Breast epithelium (tissue), 4 donors: ENCODE data around the gene AEBP2. TPM values are rescaled to one million over a fixed set of nuclear protein-coding genes. Genes with fewer than 3 reads are reported as not detected.
A peak's percentile ranks its signal among the peaks of the same experiment; 100 is the strongest.
"Not testable (repeated sequence)": the region's sequence is repeated elsewhere in the genome, so short reads cannot be mapped to it uniquely, and the experiment has no call there.

ENCODE experiments used
- DNase-seq, 2 donors: peaks; one replicate each; pipeline ENCODE4 v3.0.0-alpha.2; 2019; ENCODE audit warnings: low spot score in 2 of 2
- H3K27ac ChIP-seq, 2 donors: fragments of 200-600 bp; sonication (generic) in 1 of 2; one replicate each; pipeline ENCODE4 v1.5.1; 2016 to 2019; ENCODE audit warnings: mild to moderate bottlenecking in 1 of 2
- H3K27me3 ChIP-seq, 2 donors: fragments of 200-600 bp; sonication (generic) in 1 of 2; one replicate each; pipeline versions ENCODE4 v1.5.1 to v1.6.0; 2017 to 2019; ENCODE audit warnings: control low read depth in 1 of 2, mild to moderate bottlenecking in 1 of 2
- H3K36me3 ChIP-seq: fragments of 200-600 bp; one replicate; pipeline ENCODE4 v1.5.1; 2019
- H3K4me1 ChIP-seq, 2 donors: fragments of 200-600 bp; sonication (generic); one replicate each; pipeline ENCODE4 v1.5.1; 2016 to 2019; ENCODE audit warnings: control low read depth in 1 of 2
- H3K4me3 ChIP-seq, 3 donors: fragments of 200-600 bp; sonication (generic); 1 replicate in 2 of 3; 2 replicates in 1 of 3; pipeline ENCODE4 v1.5.1; 2016 to 2019; ENCODE audit warnings: mild to moderate bottlenecking in 3 of 3, moderate library complexity in 2 of 3
- H3K9me3 ChIP-seq, 2 donors: fragments of 200-600 bp; sonication (generic) in 1 of 2; one replicate each; pipeline ENCODE4 v1.5.1; 2016 to 2019; ENCODE audit warnings: control low read depth in 1 of 2
- POLR2A ChIP-seq: fragments of 450-650 bp; IDR thresholded peaks from one replicate; pipeline ENCODE4 v1.6.1; 2016; ENCODE audit warnings: antibody characterized with exemption, mild to moderate bottlenecking, moderate library complexity
- POLR2AphosphoS5 ChIP-seq, 3 donors: sonication (generic); formaldehyde crosslinking; IDR thresholded peaks; one replicate each; pipeline ENCODE4 v1.6.1; 2017; ENCODE audit warnings: antibody characterized with exemption in 3 of 3
- intact Hi-C: fragments of 100-400 bp; cut with DNase I; formaldehyde crosslinking; loops from one replicate; pipeline ENCODE4 v1.15.1; 2023; ENCODE audit warnings: low total_unique reads
- total RNA-seq, 3 donors: library from RNA; depleted of rRNA; stranded (reverse); fragments of >200 nt; gene quantifications; one replicate each; pipeline ENCODE4 v1.1.0, GENCODE V29; 2016
- TF ChIP-seq, protein P1 (sequence below), 3 donors: fragments of 450-650 bp; IDR thresholded peaks; one replicate each; pipeline ENCODE4 v1.5.1; 2016 to 2017; ENCODE audit warnings: antibody characterized with exemption in 3 of 3, mild to moderate bottlenecking in 3 of 3, moderate library complexity in 3 of 3

The AEBP2 gene
- total RNA-seq, 3 donors from 2014 or later = 38.2 to 50.3 (median 42.0) TPM

- intact Hi-C loops = no loop called here
- no peaks in the 10 kb centered on the region for H3K4me1 ChIP-seq
- no peak for DNase-seq
- no peak overlapping the region for H3K4me3 ChIP-seq
- H3K27me3 ChIP-seq = no peaks in the 10 kb centered on the region
- peak in 1 of 3 donors; percentile 50 for TF ChIP-seq POLR2AphosphoS5 (IDR thresholded peaks at IDR 0.05)
- TF ChIP-seq POLR2A = no peak
- TF ChIP-seq, protein P1, sequence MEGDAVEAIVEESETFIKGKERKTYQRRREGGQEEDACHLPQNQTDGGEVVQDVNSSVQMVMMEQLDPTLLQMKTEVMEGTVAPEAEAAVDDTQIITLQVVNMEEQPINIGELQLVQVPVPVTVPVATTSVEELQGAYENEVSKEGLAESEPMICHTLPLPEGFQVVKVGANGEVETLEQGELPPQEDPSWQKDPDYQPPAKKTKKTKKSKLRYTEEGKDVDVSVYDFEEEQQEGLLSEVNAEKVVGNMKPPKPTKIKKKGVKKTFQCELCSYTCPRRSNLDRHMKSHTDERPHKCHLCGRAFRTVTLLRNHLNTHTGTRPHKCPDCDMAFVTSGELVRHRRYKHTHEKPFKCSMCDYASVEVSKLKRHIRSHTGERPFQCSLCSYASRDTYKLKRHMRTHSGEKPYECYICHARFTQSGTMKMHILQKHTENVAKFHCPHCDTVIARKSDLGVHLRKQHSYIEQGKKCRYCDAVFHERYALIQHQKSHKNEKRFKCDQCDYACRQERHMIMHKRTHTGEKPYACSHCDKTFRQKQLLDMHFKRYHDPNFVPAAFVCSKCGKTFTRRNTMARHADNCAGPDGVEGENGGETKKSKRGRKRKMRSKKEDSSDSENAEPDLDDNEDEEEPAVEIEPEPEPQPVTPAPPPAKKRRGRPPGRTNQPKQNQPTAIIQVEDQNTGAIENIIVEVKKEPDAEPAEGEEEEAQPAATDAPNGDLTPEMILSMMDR (IDR thresholded peaks at IDR 0.05) = no peak
- H3K27ac ChIP-seq = peak overlapping the region; percentile 65 to 80
- no peaks in the 10 kb centered on the region for H3K36me3 ChIP-seq
- H3K9me3 ChIP-seq = no peaks in the 10 kb centered on the region
Measured at GRCh38 chr12:19547271-19547671, 108.0 kb downstream of the AEBP2 start.

DNA sequence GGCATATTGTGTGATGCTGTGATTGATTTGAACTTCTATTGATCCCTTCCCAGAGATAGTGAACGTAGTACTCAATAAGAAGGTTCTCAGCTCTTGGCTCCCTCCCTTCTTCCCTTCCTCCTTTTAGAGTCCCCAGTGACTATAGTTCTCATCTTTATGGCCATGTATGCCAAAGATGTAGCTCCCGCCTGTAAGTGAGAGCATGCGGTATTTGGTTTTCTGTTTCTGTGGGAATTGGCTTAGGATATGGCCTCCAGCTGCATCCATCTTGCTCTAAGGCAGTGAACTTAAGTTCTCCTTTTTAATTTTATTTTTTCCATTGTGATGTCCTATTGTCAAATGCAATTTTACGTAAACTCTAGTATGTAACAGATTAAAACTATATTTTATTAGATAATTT, 109.5 kb downstream of the AEBP2 start:
- no peaks in the 10 kb centered on the region for H3K9me3 ChIP-seq
- no peak for TF ChIP-seq POLR2A
- TF ChIP-seq POLR2AphosphoS5 (IDR thresholded peaks at IDR 0.05) = no peak
- TF ChIP-seq, protein P1 (IDR thresholded peaks at IDR 0.05) = no peak
- H3K4me1 ChIP-seq = no peaks in the 10 kb centered on the region
- no peak for DNase-seq
- no peak overlapping the region for H3K4me3 ChIP-seq
- H3K36me3 ChIP-seq = no peaks in the 10 kb centered on the region
- no peak overlapping the region for H3K27ac ChIP-seq
- intact Hi-C loops = no loop called here
- no peaks in the 10 kb centered on the region for H3K27me3 ChIP-seq

GRCh38 chr12:19550626-19551025, 111.3 kb downstream of the AEBP2 start:
- intact Hi-C loops = no loop called here
- no peak for TF ChIP-seq POLR2A
- TF ChIP-seq, protein P1 (IDR thresholded peaks at IDR 0.05) = no peak
- no peak for TF ChIP-seq POLR2AphosphoS5 (IDR thresholded peaks at IDR 0.05)
- Histone ChIP-seq H3K36me3 (no peaks in the 10 kb centered on the region), H3K4me1 (no peaks in the 10 kb centered on the region), H3K27me3 (no peaks in the 10 kb centered on the region), H3K4me3 (no peak overlapping the region), H3K27ac (no peak overlapping the region), H3K9me3 (no peaks in the 10 kb centered on the region)
- DNase-seq = no peak

- H3K36me3 ChIP-seq, H3K4me1 ChIP-seq, H3K9me3 ChIP-seq, H3K27me3 ChIP-seq, H3K4me3 ChIP-seq, intact Hi-C loops, H3K27ac ChIP-seq, DNase-seq: not testable (repeated sequence)
Measured at GRCh38 chr12:19552441-19553097, 113.3 kb downstream of the AEBP2 start.

DNA sequence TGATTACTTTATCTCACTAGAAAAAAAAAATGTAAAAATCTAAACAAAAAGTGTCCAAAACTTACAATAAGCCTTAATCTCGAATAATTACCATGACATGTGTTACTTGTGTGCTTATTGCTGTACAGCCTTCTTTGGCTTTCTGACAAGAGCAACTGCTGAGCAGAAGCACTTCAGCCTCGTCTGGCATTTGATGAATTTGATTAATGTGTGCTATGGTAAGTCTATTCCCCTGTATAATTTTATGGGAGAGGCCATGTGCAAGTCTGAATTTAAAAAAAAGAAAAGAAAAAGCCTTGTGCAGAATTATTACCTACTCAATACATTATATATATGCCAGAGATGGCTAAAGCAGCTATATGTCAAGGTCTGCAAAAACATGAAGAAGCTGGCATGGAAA, 113.9 kb downstream of the AEBP2 start:
- intact Hi-C loops = no loop called here
- no peaks in the 10 kb centered on the region for H3K9me3 ChIP-seq
- H3K27me3 ChIP-seq = no peaks in the 10 kb centered on the region

More for the DNA sequence above, 113.9 kb downstream of the AEBP2 start:
- Histone ChIP-seq H3K4me1 (no peaks in the 10 kb centered on the region), H3K36me3 (no peaks in the 10 kb centered on the region), H3K4me3 (no peak overlapping the region), H3K27ac (no peak overlapping the region)
- DNase-seq = no peak
- TF ChIP-seq POLR2A = no peak
- TF ChIP-seq POLR2AphosphoS5 (IDR thresholded peaks at IDR 0.05) = no peak
- TF ChIP-seq, protein P1 (IDR thresholded peaks at IDR 0.05) = no peak
